Thoracic aorta (tissue), 2 donors: Measurements from ENCODE around the gene LSP1. TPM values are rescaled to one million over a fixed set of nuclear protein-coding genes. Genes with fewer than 3 reads are reported as not detected.

Experiments used
- ATAC-seq: fragments of 150-250 bp; one replicate; pipeline ENCODE4 v1.8.0; 2017; ENCODE audit warnings: low read depth; ENCODE audit not compliant: insufficient number of reproducible peaks, low FRiP score
- DNase-seq: peaks from one replicate; pipeline ENCODE4 v3.0.0-alpha.2; 2020; ENCODE audit warnings: low spot score
- H3K27ac ChIP-seq, 2 donors: fragments of 200-600 bp; sonication (generic); 1 replicate in 1 of 2; 2 replicates in 1 of 2; pipeline ENCODE4 v1.5.1; 2016; ENCODE audit warnings: mild to moderate bottlenecking in 2 of 2, moderate library complexity in 2 of 2
- H3K27me3 ChIP-seq: fragments of 200-600 bp; sonication (generic); replicated peaks from 2 replicates; pipeline ENCODE4 v1.6.0; 2016; ENCODE audit warnings: mild to moderate bottlenecking; ENCODE audit not compliant: insufficient read depth
- H3K36me3 ChIP-seq: fragments of 200-600 bp; sonication (generic); one replicate; pipeline ENCODE4 v1.5.1; 2016
- H3K4me1 ChIP-seq, 2 donors: fragments of 200-600 bp; sonication (generic); 1 replicate in 1 of 2; 2 replicates in 1 of 2; pipeline versions ENCODE4 v1.5.1 to v1.6.0; 2016; ENCODE audit warnings: low read depth in 2 of 2, mild to moderate bottlenecking in 1 of 2; ENCODE audit not compliant: control insufficient read depth in 1 of 2
- H3K4me3 ChIP-seq: fragments of 200-600 bp; sonication (generic); 2 replicates; pipeline ENCODE4 v1.5.1; 2016; ENCODE audit warnings: mild to moderate bottlenecking
- H3K9me3 ChIP-seq: fragments of 200-600 bp; sonication (generic); 2 replicates; pipeline ENCODE4 v1.5.1; 2016
- CTCF ChIP-seq: fragments of 200-600 bp; sonication (generic); IDR thresholded peaks from one replicate; pipeline ENCODE4 v1.5.1; 2019; ENCODE audit warnings: antibody characterized with exemption
- total RNA-seq, 2 donors: library from RNA; depleted of rRNA; stranded (reverse); fragments of >200 nt; gene quantifications; one replicate each; pipeline versions ENCODE4 v1.1.0 to v1.2.3, GENCODE V29; 2016

LSP1 gene
- total RNA-seq, 2 donors from 2014 or later: 23.6 to 40.5 TPM

- no peaks in the 10 kb centered on the region for H3K27me3 ChIP-seq
- H3K27ac ChIP-seq: no peak within 1 kb of the TSS
- no peaks in the 10 kb centered on the region for H3K9me3 ChIP-seq
- H3K36me3 ChIP-seq: no peaks in the 10 kb centered on the region
- DNase-seq (no peak), ATAC-seq (no peak)
- H3K4me1 ChIP-seq: peaks cover 13 to 23% of the 10 kb centered on the region in 2 donors
- no peak for TF ChIP-seq CTCF
- H3K4me3 ChIP-seq: no peak within 1 kb of the TSS
Measured at GRCh38 chr11:1834779-1835670, 17.9 kb upstream of the LSP1 start, which contains the start of gene SYT8. SYT8 (plus strand) TSS chr11:1834990; CDS start chr11:1835106, 116 bp downstream.

- H3K4me3 ChIP-seq: no peak overlapping the region
- no peak overlapping the region for H3K27ac ChIP-seq
- no peaks in the 10 kb centered on the region for H3K36me3 ChIP-seq
- ATAC-seq (no peak), DNase-seq (no peak)
- H3K4me1 ChIP-seq: peaks cover 8 to 17% of the 10 kb centered on the region in 2 donors
- no peaks in the 10 kb centered on the region for H3K27me3 ChIP-seq
- H3K9me3 ChIP-seq: no peaks in the 10 kb centered on the region
- no peak for TF ChIP-seq CTCF
Measured at GRCh38 chr11:1835671-1836010, 17.2 kb upstream of the LSP1 start.

GRCh38 chr11:1836011-1836945 is 16.6 kb upstream of the LSP1 start:
- Histone ChIP-seq H3K4me1 (peaks cover 8 to 11% of the 10 kb centered on the region in 2 donors), H3K9me3 (no peaks in the 10 kb centered on the region), H3K36me3 (no peaks in the 10 kb centered on the region), H3K27ac (no peak overlapping the region), H3K4me3 (no peak overlapping the region), H3K27me3 (no peaks in the 10 kb centered on the region)
- ATAC-seq: no peak
- DNase-seq: no peak
- no peak for TF ChIP-seq CTCF

- no peaks in the 10 kb centered on the region for H3K36me3 ChIP-seq
- DNase-seq: no peak
- ATAC-seq: no peak
- no peak overlapping the region for H3K4me3 ChIP-seq
- H3K27me3 ChIP-seq: no peaks in the 10 kb centered on the region
- H3K27ac ChIP-seq: no peak overlapping the region
- no peaks in the 10 kb centered on the region for H3K9me3 ChIP-seq
- H3K4me1 ChIP-seq: no peaks in the 10 kb centered on the region
- TF ChIP-seq CTCF: peak; percentile 86
Measured at GRCh38 chr11:1837171-1838076, 15.5 kb upstream of the LSP1 start.
